ENCODE results near the gene CGAS. TPM values are rescaled to one million over a fixed set of nuclear protein-coding genes. Genes with fewer than 3 reads are reported as not detected.

Gene CGAS
- total RNA-seq, 4 donors from 2014 or later, result 3.4 to 5.5 (median 4.4) TPM

DNA sequence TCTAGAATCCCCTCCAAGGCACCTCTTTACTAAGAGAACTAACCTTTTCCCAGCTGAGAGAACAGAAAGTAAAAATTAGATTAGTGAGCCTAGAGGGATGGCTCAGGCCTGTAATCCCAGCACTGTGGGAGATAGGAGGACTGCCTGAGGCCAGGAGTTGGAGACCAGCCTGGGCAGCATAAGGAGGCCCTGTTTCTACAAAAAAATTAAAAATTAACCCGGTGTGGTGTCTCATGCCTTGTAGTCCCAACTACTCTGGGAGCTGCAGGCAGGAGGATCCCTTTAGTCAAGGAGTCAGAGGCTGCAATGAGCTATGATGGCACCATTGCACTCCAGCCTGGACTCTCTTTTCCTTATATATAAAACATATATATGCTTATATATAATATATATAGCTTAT is 76.9 kb downstream of the CGAS start:
- no peak overlapping the region for H3K4me3 ChIP-seq
- no peaks in the 10 kb centered on the region for H3K36me3 ChIP-seq
- peaks cover 0 to 27% (median 0%) of the 10 kb centered on the region in 3 donors for H3K9me3 ChIP-seq
- H3K4me1 ChIP-seq, result no peaks in the 10 kb centered on the region
- TF ChIP-seq POLR2AphosphoS5 (IDR thresholded peaks at IDR 0.05) (no peak), POLR2A (IDR thresholded peaks at IDR 0.05) (no peak), EP300 (IDR thresholded peaks at IDR 0.05) (no peak)
- TF ChIP-seq, protein P1, sequence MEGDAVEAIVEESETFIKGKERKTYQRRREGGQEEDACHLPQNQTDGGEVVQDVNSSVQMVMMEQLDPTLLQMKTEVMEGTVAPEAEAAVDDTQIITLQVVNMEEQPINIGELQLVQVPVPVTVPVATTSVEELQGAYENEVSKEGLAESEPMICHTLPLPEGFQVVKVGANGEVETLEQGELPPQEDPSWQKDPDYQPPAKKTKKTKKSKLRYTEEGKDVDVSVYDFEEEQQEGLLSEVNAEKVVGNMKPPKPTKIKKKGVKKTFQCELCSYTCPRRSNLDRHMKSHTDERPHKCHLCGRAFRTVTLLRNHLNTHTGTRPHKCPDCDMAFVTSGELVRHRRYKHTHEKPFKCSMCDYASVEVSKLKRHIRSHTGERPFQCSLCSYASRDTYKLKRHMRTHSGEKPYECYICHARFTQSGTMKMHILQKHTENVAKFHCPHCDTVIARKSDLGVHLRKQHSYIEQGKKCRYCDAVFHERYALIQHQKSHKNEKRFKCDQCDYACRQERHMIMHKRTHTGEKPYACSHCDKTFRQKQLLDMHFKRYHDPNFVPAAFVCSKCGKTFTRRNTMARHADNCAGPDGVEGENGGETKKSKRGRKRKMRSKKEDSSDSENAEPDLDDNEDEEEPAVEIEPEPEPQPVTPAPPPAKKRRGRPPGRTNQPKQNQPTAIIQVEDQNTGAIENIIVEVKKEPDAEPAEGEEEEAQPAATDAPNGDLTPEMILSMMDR (IDR thresholded peaks at IDR 0.05), result no peak
- no peak overlapping the region for H3K27ac ChIP-seq
- no peak for ATAC-seq
- no peaks in the 10 kb centered on the region for H3K27me3 ChIP-seq
- WGBS, 2 donors (ENCODE audit: low coverage in 1 of 2), result 60 to 100% methylated on average over 1 of the region's 1 CpG

Small RNAs within 50 kb of the gene (small RNA-seq; reads per million reads assigned to genes)
- gene RN7SL827P (0 to 1.4 (median 0) reads per million in 4 donors), gene RNU6-975P (0 reads per million in 4 donors)

Other genes with a start within 250 kb of the CGAS start
- not detected for gene KHDC1L, start 226.8 kb downstream of the CGAS start, total RNA-seq
- gene KHDC1, start 189.1 kb downstream of the CGAS start, total RNA-seq, result 1 to 10 TPM in 3 of 4 donors, under 1 TPM in 1; 0.93 to 1.9 (median 1.4) TPM
- not detected for gene DPPA5, start 98.0 kb downstream of the CGAS start, total RNA-seq
- not detected for gene KHDC3L, start 89.6 kb downstream of the CGAS start, total RNA-seq
- gene OOEP, start 82.4 kb downstream of the CGAS start, total RNA-seq, result not detected
- 1 to 10 TPM in 3 of 4 donors, under 1 TPM in 1; 0.62 to 7.9 (median 2.8) TPM for gene DDX43, start 57.5 kb downstream of the CGAS start, total RNA-seq
- gene MTO1, start 9.4 kb upstream of the CGAS start, total RNA-seq, result 10 to 100 TPM; 25.2 to 30.3 (median 29.4) TPM
- over 10,000 TPM in 2 of 4 donors, 1,000 to 10,000 TPM in 2; 7,131 to 12,070 (median 10,987) TPM for gene EEF1A1, start 68.7 kb upstream of the CGAS start, total RNA-seq
- gene SLC17A5, start 201.7 kb upstream of the CGAS start, total RNA-seq, result 10 to 100 TPM; 11.2 to 18.9 (median 14.6) TPM
- gene CD109, start 243.9 kb upstream of the CGAS start, total RNA-seq, result 10 to 100 TPM in 3 of 4 donors, 1 to 10 TPM in 1; 7.9 to 27.0 (median 19.8) TPM

Measured in gastroesophageal sphincter (tissue), 4 donors.